Fibroblast of lung (primary cell): ENCODE measurements around the gene GLYR1. TPM values are rescaled to one million over a fixed set of nuclear protein-coding genes. Genes with fewer than 3 reads are reported as not detected.

Experiments
- DNase-seq, 2 donors: peaks; one replicate each; pipeline versions ENCODE4 v3.0.0 to v3.0.0-alpha.2; 2010; ENCODE audit warnings: low read depth in 2 of 2
- H2AFZ ChIP-seq: 2 replicates; pipeline ENCODE4 v1.5.1; 2012; ENCODE audit warnings: low read length, control low read depth, inconsistent platforms
- H3K27ac ChIP-seq: 2 replicates; pipeline ENCODE4 v1.5.1; 2011; ENCODE audit warnings: low read length, control low read depth; ENCODE audit not compliant: insufficient read depth
- H3K27me3 ChIP-seq: 2 replicates; pipeline ENCODE4 v1.5.1; 2011; ENCODE audit warnings: mild to moderate bottlenecking, low read length; ENCODE audit not compliant: control insufficient read depth, insufficient read depth
- H3K36me3 ChIP-seq: 2 replicates; pipeline ENCODE4 v1.5.1; 2011; ENCODE audit warnings: low read length; ENCODE audit not compliant: control insufficient read depth, insufficient read depth
- H3K4me1 ChIP-seq: 2 replicates; pipeline ENCODE4 v1.5.1; 2011; ENCODE audit warnings: low read length; ENCODE audit not compliant: control insufficient read depth, insufficient read depth; ENCODE audit errors: extremely low read depth
- H3K4me2 ChIP-seq: 2 replicates; pipeline ENCODE4 v1.5.1; 2011; ENCODE audit warnings: low read length, control low read depth; ENCODE audit not compliant: insufficient read depth; ENCODE audit errors: extremely low read depth
- H3K4me3 ChIP-seq, 4 experiments: fragments of 200-600 bp in 1 of 4; sonication (generic) in 1 of 4; replicated peaks in 1 of 4; 2 replicates each; pipeline ENCODE4 v1.5.1; 2011 to 2016; ENCODE audit warnings: low read length in 4 of 4, low read depth in 3 of 4, mild to moderate bottlenecking in 3 of 4, control low read depth in 2 of 4, inconsistent platforms in 1 of 4, mixed read lengths in 1 of 4; ENCODE audit not compliant: insufficient read depth in 1 of 4; ENCODE audit errors: control extremely low read depth in 1 of 4
- H3K79me2 ChIP-seq: 2 replicates; pipeline ENCODE4 v1.5.1; 2012; ENCODE audit warnings: mild to moderate bottlenecking, low read length, inconsistent platforms; ENCODE audit not compliant: control insufficient read depth, insufficient read depth
- H3K9ac ChIP-seq: 2 replicates; pipeline ENCODE4 v1.5.1; 2011; ENCODE audit warnings: mild to moderate bottlenecking, low read length, control low read depth; ENCODE audit not compliant: insufficient read depth
- H3K9me3 ChIP-seq: 2 replicates; pipeline ENCODE4 v1.5.1; 2012; ENCODE audit warnings: low read depth, low read length; ENCODE audit not compliant: control insufficient read depth, insufficient read depth
- H4K20me1 ChIP-seq: 2 replicates; pipeline ENCODE4 v1.5.1; 2011; ENCODE audit warnings: low read length; ENCODE audit not compliant: control insufficient read depth, insufficient read depth; ENCODE audit errors: extremely low read depth
- CTCF ChIP-seq, 2 donors: IDR thresholded peaks in 1 of 2; conservative IDR thresholded peaks in 1 of 2; 1 replicate in 1 of 2; 2 replicates in 1 of 2; pipeline ENCODE4 v1.5.1; 2011 to 2012; ENCODE audit warnings: low read length in 2 of 2, control low read depth in 1 of 2, inconsistent platforms in 1 of 2, low read depth in 1 of 2, mild to moderate bottlenecking in 1 of 2
- EZH2 ChIP-seq: IDR thresholded peaks from 2 replicates; pipeline ENCODE4 v1.5.1; 2012; ENCODE audit warnings: low read length, control low read depth, mild to moderate bottlenecking; ENCODE audit errors: missing control alignments
- polyA plus RNA-seq, 2 donors: library from polyadenylated mRNA; depleted of rRNA in 1 of 2; stranded (reverse) in 1 of 2; unstranded in 1 of 2; fragments of >200 nt; gene quantifications; 2 replicates each; pipeline ENCODE4 v1.2.1, GENCODE V29; 2011 to 2012; ENCODE audit warnings: missing spikeins in 1 of 2
- total RNA-seq: library from RNA; depleted of rRNA; stranded (reverse); fragments of >200 nt; gene quantifications from 2 replicates; pipeline ENCODE4 v1.2.1, GENCODE V29; 2014

Gene GLYR1
- total and polyA plus RNA-seq, 2 donors (not counting 1 experiment from before 2014, with no cell fraction given), result 28.6 to 39.6 TPM

- Histone ChIP-seq H3K79me2 (peaks cover 45% of the 10 kb centered on the region), H3K4me2 (no peak overlapping the region), H3K27ac (no peak overlapping the region), H2AFZ (no peak overlapping the region), H3K36me3 (peaks cover 21% of the 10 kb centered on the region), H3K4me1 (no peaks in the 10 kb centered on the region), H3K4me3 (no peak overlapping the region), H3K27me3 (no peaks in the 10 kb centered on the region), H3K9ac (no peak overlapping the region), H4K20me1 (peaks cover 1% of the 10 kb centered on the region), H3K9me3 (no peaks in the 10 kb centered on the region)
- TF ChIP-seq EZH2, result no peak
- no peak for TF ChIP-seq CTCF (conservative IDR thresholded peaks at IDR 0.05 in 1 of 2, IDR thresholded peaks at IDR 0.05 in 1 of 2; ENCODE audit: low read depth in 1 of 2, low read length in 2 of 2)
- DNase-seq, result no peak
Measured at GRCh38 chr16:4868535-4868934, 21.4 kb upstream of the GLYR1 start.

- no peaks in the 10 kb centered on the region for H3K4me1 ChIP-seq
- no peak overlapping the region for H2AFZ ChIP-seq
- no peak overlapping the region for H3K9ac ChIP-seq
- peaks cover 18% of the 10 kb centered on the region for H3K36me3 ChIP-seq
- no peak for DNase-seq
- no peak overlapping the region for H3K4me3 ChIP-seq
- H3K27ac ChIP-seq, result no peak overlapping the region
- peaks cover 1% of the 10 kb centered on the region for H4K20me1 ChIP-seq
- H3K4me2 ChIP-seq, result no peak overlapping the region
- no peaks in the 10 kb centered on the region for H3K9me3 ChIP-seq
- TF ChIP-seq CTCF (conservative IDR thresholded peaks at IDR 0.05 in 1 of 2, IDR thresholded peaks at IDR 0.05 in 1 of 2; ENCODE audit: low read depth in 1 of 2, low read length in 2 of 2) (no peak), EZH2 (no peak)
- no peaks in the 10 kb centered on the region for H3K27me3 ChIP-seq
- peaks cover 46% of the 10 kb centered on the region for H3K79me2 ChIP-seq
Measured at GRCh38 chr16:4868026-4868425, 20.9 kb upstream of the GLYR1 start.

- Histone ChIP-seq H3K4me1 (no peaks in the 10 kb centered on the region), H3K27me3 (no peaks in the 10 kb centered on the region), H3K4me3 (no peak overlapping the region), H3K79me2 (peaks cover 49% of the 10 kb centered on the region), H3K36me3 (peaks cover 14% of the 10 kb centered on the region), H4K20me1 (peaks cover 1% of the 10 kb centered on the region), H3K4me2 (no peak overlapping the region), H2AFZ (no peak overlapping the region), H3K9me3 (no peaks in the 10 kb centered on the region), H3K27ac (no peak overlapping the region), H3K9ac (no peak overlapping the region)
- no peak for DNase-seq
- TF ChIP-seq EZH2, result no peak
- TF ChIP-seq CTCF (conservative IDR thresholded peaks at IDR 0.05 in 1 of 2, IDR thresholded peaks at IDR 0.05 in 1 of 2; ENCODE audit: low read depth in 1 of 2, low read length in 2 of 2), result no peak
Measured at GRCh38 chr16:4866586-4866985, 19.5 kb upstream of the GLYR1 start.
